HEK293T (cell line): ENCODE measurements around the gene BLOC1S2.
"Not testable (repeated sequence)": the region's sequence is repeated elsewhere in the genome, so short reads cannot be mapped to it uniquely, and the experiment has no call there.

Experiments
- CTCF ChIA-PET: fragments of 350-600 bp; formaldehyde crosslinking; extraction: SDS; loops from one replicate; lab custom pipeline; 2021; ENCODE audit warnings: antibody characterized with exemption, inconsistent platforms; lab: Yijun Ruan, JAX
- POLR2A ChIA-PET: fragments of 350-600 bp; formaldehyde crosslinking; extraction: SDS; loops from one replicate; lab custom pipeline; 2020; ENCODE audit warnings: antibody characterized with exemption, inconsistent platforms; lab: Yijun Ruan, JAX
- DNase-seq: peaks from one replicate; pipeline ENCODE4 v3.0.0; 2012; ENCODE audit warnings: mixed read lengths; ENCODE audit errors: extremely low spot score
- ARNT ChIP-seq: fragments of 450-650 bp; IDR thresholded peaks from 2 replicates; pipeline ENCODE4 v1.6.1; 2017; ENCODE audit warnings: mild to moderate bottlenecking
- BHLHE40 ChIP-seq: fragments of 450-650 bp; IDR thresholded peaks from 2 replicates; pipeline ENCODE4 v1.6.1; 2016; ENCODE audit warnings: mild to moderate bottlenecking, moderate library complexity, borderline replicate concordance
- CTBP1 ChIP-seq: fragments of 450-650 bp; IDR thresholded peaks from 2 replicates; pipeline ENCODE4 v1.6.1; 2016; ENCODE audit warnings: borderline replicate concordance
- ELF4 ChIP-seq: fragments of 450-650 bp; IDR thresholded peaks from 2 replicates; pipeline ENCODE4 v1.6.1; 2017; ENCODE audit warnings: antibody characterized with exemption
- FOXA1 ChIP-seq: fragments of 450-650 bp; IDR thresholded peaks from 2 replicates; pipeline ENCODE4 v1.6.1; 2016; ENCODE audit warnings: mild to moderate bottlenecking
- FOXK2 ChIP-seq: fragments of 450-650 bp; IDR thresholded peaks from 2 replicates; pipeline ENCODE4 v1.6.1; 2016; ENCODE audit warnings: mild to moderate bottlenecking
- FOXM1 ChIP-seq: fragments of 450-650 bp; IDR thresholded peaks from 2 replicates; pipeline ENCODE4 v1.6.1; 2017; ENCODE audit warnings: mild to moderate bottlenecking, borderline replicate concordance
- HDGF ChIP-seq: fragments of 450-650 bp; IDR thresholded peaks from 2 replicates; pipeline ENCODE4 v1.6.1; 2017; ENCODE audit warnings: antibody characterized with exemption, borderline replicate concordance
- L3MBTL2 ChIP-seq: fragments of 450-650 bp; conservative IDR thresholded peaks from 2 replicates; pipeline ENCODE4 v1.6.1; 2016; ENCODE audit warnings: mild to moderate bottlenecking
- LEF1 ChIP-seq: fragments of 450-650 bp; IDR thresholded peaks from 2 replicates; pipeline ENCODE4 v1.6.1; 2017; ENCODE audit warnings: mild to moderate bottlenecking, borderline replicate concordance
- NFRKB ChIP-seq: fragments of 450-650 bp; IDR thresholded peaks from 2 replicates; pipeline ENCODE4 v1.6.1; 2016; ENCODE audit warnings: mild to moderate bottlenecking, moderate library complexity
- SP1 ChIP-seq: fragments of 450-650 bp; IDR thresholded peaks from 2 replicates; pipeline ENCODE4 v1.6.1; 2017
- SUZ12 ChIP-seq: fragments of 450-650 bp; IDR thresholded peaks from 2 replicates; pipeline ENCODE4 v1.6.1; 2016; ENCODE audit warnings: mild to moderate bottlenecking
- TARDBP ChIP-seq: fragments of 450-650 bp; IDR thresholded peaks from 2 replicates; pipeline ENCODE4 v1.6.1; 2016
- ZNF384 ChIP-seq: fragments of 450-650 bp; IDR thresholded peaks from 2 replicates; pipeline ENCODE4 v1.6.1; 2016
- TF ChIP-seq, protein P1 (sequence below): fragments of 450-650 bp; IDR thresholded peaks from 2 replicates; pipeline ENCODE4 v1.6.1; 2016

Gene BLOC1S2

GRCh38 chr10:100297242-100297641 is 10.8 kb upstream of the BLOC1S2 start:
- TF ChIP-seq HDGF (no peak), FOXK2 (no peak), FOXA1 (no peak), CTBP1 (no peak), SUZ12 (no peak), NFRKB (no peak), L3MBTL2 (no peak), ARNT (no peak), TARDBP (no peak), BHLHE40 (no peak), ZNF384 (no peak), LEF1 (no peak), FOXM1 (no peak), ELF4 (no peak), SP1 (no peak)
- TF ChIP-seq, protein P1, sequence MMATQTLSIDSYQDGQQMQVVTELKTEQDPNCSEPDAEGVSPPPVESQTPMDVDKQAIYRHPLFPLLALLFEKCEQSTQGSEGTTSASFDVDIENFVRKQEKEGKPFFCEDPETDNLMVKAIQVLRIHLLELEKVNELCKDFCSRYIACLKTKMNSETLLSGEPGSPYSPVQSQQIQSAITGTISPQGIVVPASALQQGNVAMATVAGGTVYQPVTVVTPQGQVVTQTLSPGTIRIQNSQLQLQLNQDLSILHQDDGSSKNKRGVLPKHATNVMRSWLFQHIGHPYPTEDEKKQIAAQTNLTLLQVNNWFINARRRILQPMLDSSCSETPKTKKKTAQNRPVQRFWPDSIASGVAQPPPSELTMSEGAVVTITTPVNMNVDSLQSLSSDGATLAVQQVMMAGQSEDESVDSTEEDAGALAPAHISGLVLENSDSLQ = no peak
- ChIA-PET POLR2A (interaction anchor here (3.2 kb wide), 1 partner anchor 11 kb away, joined by 25 read pairs; the partner anchor contains the start of gene BLOC1S2), CTCF (interaction anchor here (1.2 kb wide), 1 partner anchor 45 kb away, joined by 3 read pairs; no protein-coding TSS in a partner anchor)
- DNase-seq = no peak

DNA sequence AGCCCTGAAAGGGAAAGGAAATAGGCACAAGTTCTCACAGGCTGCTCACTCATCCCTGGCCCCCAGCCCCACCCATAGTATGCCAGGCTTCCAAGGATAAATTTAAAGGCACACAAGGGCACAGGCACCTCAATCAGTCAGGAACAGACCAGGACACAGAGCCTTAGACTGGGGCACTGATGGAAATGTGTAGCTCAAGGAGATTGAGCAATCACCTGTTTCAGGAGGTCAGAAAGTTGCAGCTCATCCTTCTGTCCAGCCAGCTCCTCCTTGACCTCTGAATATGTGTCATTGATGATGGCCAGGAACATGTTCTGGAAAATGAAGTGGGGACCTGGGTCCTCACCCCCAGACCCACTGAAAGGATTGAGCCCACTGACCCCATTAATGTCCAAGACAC is 6.6 kb upstream of the BLOC1S2 start:
- TF ChIP-seq ELF4 = no peak
- TF ChIP-seq BHLHE40 = no peak
- no peak for TF ChIP-seq L3MBTL2
- no peak for DNase-seq
- POLR2A ChIA-PET = no interaction called here
- CTCF ChIA-PET = no interaction called here

- CTCF ChIA-PET = interaction anchor here (0.7 kb wide), 1 partner anchor 12 kb away, joined by 3 read pairs; no protein-coding TSS in a partner anchor
- POLR2A ChIA-PET, DNase-seq: not testable (repeated sequence)
Measured at GRCh38 chr10:100292300-100292699, 5.8 kb upstream of the BLOC1S2 start.

DNA sequence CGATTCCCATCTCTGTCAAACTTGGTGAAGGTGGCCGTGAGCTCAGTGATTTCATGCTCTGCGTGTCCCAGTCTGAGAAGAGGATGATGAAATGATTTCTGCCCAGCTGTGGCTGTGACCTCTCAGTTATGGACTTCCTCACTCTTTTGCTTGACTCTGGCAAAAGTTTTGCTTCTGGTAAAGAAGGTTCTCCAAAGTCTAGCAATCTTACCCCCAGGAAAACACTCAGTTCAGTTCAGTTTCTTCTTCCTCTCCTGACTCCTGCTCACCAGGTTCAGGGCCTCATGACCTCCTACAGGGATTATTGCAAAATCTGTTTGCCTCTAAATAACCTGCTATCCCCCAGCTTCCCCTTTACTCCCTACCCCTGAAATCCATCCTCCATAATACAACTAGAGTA is 4.9 kb upstream of the BLOC1S2 start:
- POLR2A ChIA-PET = no interaction called here
- CTCF ChIA-PET = interaction anchor here (0.7 kb wide), 1 partner anchor 13 kb away, joined by 3 read pairs; no protein-coding TSS in a partner anchor
- TF ChIP-seq L3MBTL2 = no peak
- TF ChIP-seq LEF1 = no peak
- TF ChIP-seq ZNF384 = no peak
- no peak for TF ChIP-seq HDGF
- no peak for TF ChIP-seq FOXA1
- TF ChIP-seq TARDBP = no peak
- TF ChIP-seq ELF4 = no peak
- no peak for TF ChIP-seq FOXM1
- TF ChIP-seq BHLHE40 = no peak
- no peak for TF ChIP-seq FOXK2
- TF ChIP-seq, protein P1 = no peak
- TF ChIP-seq SP1 = no peak
- TF ChIP-seq CTBP1 = no peak
- TF ChIP-seq SUZ12 = no peak
- TF ChIP-seq NFRKB = no peak
- TF ChIP-seq ARNT = no peak
- DNase-seq = no peak

- no peak for DNase-seq
- CTCF ChIA-PET = no interaction called here
- TF ChIP-seq BHLHE40 = no peak
- no peak for TF ChIP-seq NFRKB
- TF ChIP-seq SP1 = no peak
- no peak for TF ChIP-seq L3MBTL2
- no peak for TF ChIP-seq LEF1
- no peak for TF ChIP-seq FOXM1
- no peak for TF ChIP-seq CTBP1
- no peak for TF ChIP-seq TARDBP
- no peak for TF ChIP-seq ARNT
- no peak for TF ChIP-seq HDGF
- no peak for TF ChIP-seq FOXK2
- no peak for TF ChIP-seq FOXA1
- no peak for TF ChIP-seq ELF4
- TF ChIP-seq SUZ12 = no peak
- TF ChIP-seq ZNF384 = no peak
- TF ChIP-seq, protein P1 = no peak
- POLR2A ChIA-PET = interaction anchor here (1.4 kb wide), 1 partner anchor 56 kb away, joined by 3 read pairs; no protein-coding TSS in a partner anchor
Measured at GRCh38 chr10:100289641-100290040, 3.2 kb upstream of the BLOC1S2 start.

GRCh38 chr10:100288196-100288595 is 1.7 kb upstream of the BLOC1S2 start:
- CTCF ChIA-PET = interaction anchor here (1.0 kb wide), 1 partner anchor 230 kb away, joined by 3 read pairs; no protein-coding TSS in a partner anchor
- DNase-seq = no peak
- TF ChIP-seq HDGF (no peak), CTBP1 (no peak), LEF1 (no peak), SUZ12 (no peak), ZNF384 (no peak), FOXM1 (no peak), SP1 (no peak), FOXA1 (no peak), TARDBP (no peak), FOXK2 (no peak), ARNT (no peak), BHLHE40 (no peak)
- TF ChIP-seq, protein P1 = no peak
- POLR2A ChIA-PET = no interaction called here
